T-helper 2 cell treated with Interferon-gamma antibody and Interleukin-4, amounts not matched to agents 5 μg/mL and 100 μg/mL, for 36 hours (primary cell): ENCODE results near the gene AMBP.

Experiments
- DNase-seq: peaks from one replicate; pipeline ENCODE4 v3.0.0; 2021; ENCODE audit warnings: low spot score
- H3K27ac Mint-ChIP-seq: one replicate; pipeline ENCODE4 v1.8.0; 2021; ENCODE audit warnings: mild to moderate bottlenecking, mixed read lengths
- H3K27me3 Mint-ChIP-seq: one replicate; pipeline ENCODE4 v1.8.0; 2021; ENCODE audit warnings: low read depth, mixed read lengths
- H3K36me3 Mint-ChIP-seq: one replicate; pipeline ENCODE4 v1.8.0; 2021; ENCODE audit warnings: low read depth, mixed read lengths
- H3K4me1 Mint-ChIP-seq: one replicate; pipeline ENCODE4 v1.8.0; 2021; ENCODE audit warnings: low read depth, mixed read lengths
- H3K4me3 Mint-ChIP-seq: one replicate; pipeline ENCODE4 v1.8.0; 2022; ENCODE audit warnings: mild to moderate bottlenecking, moderate library complexity, mixed read lengths
- H3K9me3 Mint-ChIP-seq: one replicate; pipeline ENCODE4 v1.8.0; 2021; ENCODE audit warnings: mixed read lengths

The AMBP gene

GRCh38 chr9:114078781-114079156 lies 669 bp upstream of the AMBP start:
- DNase-seq = no peak
- no peaks in the 10 kb centered on the region for H3K4me1 Mint-ChIP-seq
- H3K9me3 Mint-ChIP-seq = no peaks in the 10 kb centered on the region
- no peak overlapping the region for H3K4me3 Mint-ChIP-seq
- H3K27ac Mint-ChIP-seq = no peak overlapping the region
- peaks cover 3% of the 10 kb centered on the region for H3K27me3 Mint-ChIP-seq
- H3K36me3 Mint-ChIP-seq = no peaks in the 10 kb centered on the region

- Mint-ChIP-seq H3K27ac (no peak overlapping the region), H3K36me3 (no peaks in the 10 kb centered on the region), H3K27me3 (no peaks in the 10 kb centered on the region), H3K4me1 (no peaks in the 10 kb centered on the region), H3K4me3 (no peak overlapping the region), H3K9me3 (no peaks in the 10 kb centered on the region)
- no peak for DNase-seq
Observed at GRCh38 chr9:114077162-114077837, 800 bp downstream of the AMBP start.

GRCh38 chr9:114076237-114077161 lies 1.6 kb downstream of the AMBP start:
- no peak overlapping the region for H3K27ac Mint-ChIP-seq
- H3K4me1 Mint-ChIP-seq = no peaks in the 10 kb centered on the region
- H3K36me3 Mint-ChIP-seq = no peaks in the 10 kb centered on the region
- no peak overlapping the region for H3K4me3 Mint-ChIP-seq
- no peaks in the 10 kb centered on the region for H3K9me3 Mint-ChIP-seq
- no peak for DNase-seq
- no peaks in the 10 kb centered on the region for H3K27me3 Mint-ChIP-seq

- Mint-ChIP-seq H3K4me3 (no peak overlapping the region), H3K36me3 (no peaks in the 10 kb centered on the region), H3K9me3 (no peaks in the 10 kb centered on the region), H3K27ac (no peak overlapping the region), H3K4me1 (no peaks in the 10 kb centered on the region), H3K27me3 (no peaks in the 10 kb centered on the region)
- DNase-seq = no peak
Observed at GRCh38 chr9:114075602-114076001, 2.5 kb downstream of the AMBP start.

- no peaks in the 10 kb centered on the region for H3K4me1 Mint-ChIP-seq
- H3K36me3 Mint-ChIP-seq = no peaks in the 10 kb centered on the region
- no peak overlapping the region for H3K27ac Mint-ChIP-seq
- no peaks in the 10 kb centered on the region for H3K27me3 Mint-ChIP-seq
- H3K4me3 Mint-ChIP-seq = no peak overlapping the region
- no peaks in the 10 kb centered on the region for H3K9me3 Mint-ChIP-seq
- DNase-seq = no peak
Observed at GRCh38 chr9:114072184-114073140, 5.6 kb downstream of the AMBP start.

- Mint-ChIP-seq H3K4me3 (no peak overlapping the region), H3K27ac (no peak overlapping the region), H3K4me1 (no peaks in the 10 kb centered on the region), H3K9me3 (no peaks in the 10 kb centered on the region), H3K36me3 (no peaks in the 10 kb centered on the region), H3K27me3 (no peaks in the 10 kb centered on the region)
- DNase-seq = no peak
Observed at GRCh38 chr9:114071197-114071795, 6.8 kb downstream of the AMBP start.

GRCh38 chr9:114070188-114071103 lies 7.7 kb downstream of the AMBP start:
- DNase-seq = no peak
- Mint-ChIP-seq H3K27me3 (no peaks in the 10 kb centered on the region), H3K4me3 (no peak overlapping the region), H3K36me3 (no peaks in the 10 kb centered on the region), H3K27ac (no peak overlapping the region), H3K9me3 (no peaks in the 10 kb centered on the region), H3K4me1 (no peaks in the 10 kb centered on the region)

- H3K36me3 Mint-ChIP-seq = no peaks in the 10 kb centered on the region
Observed at GRCh38 chr9:114069476-114070187, 8.5 kb downstream of the AMBP start.

GRCh38 chr9:114065304-114065703 lies 12.8 kb downstream of the AMBP start:
- no peak for DNase-seq
- Mint-ChIP-seq H3K36me3 (no peaks in the 10 kb centered on the region), H3K27me3 (peaks cover 3% of the 10 kb centered on the region), H3K4me3 (no peak overlapping the region), H3K27ac (no peak overlapping the region), H3K9me3 (no peaks in the 10 kb centered on the region), H3K4me1 (no peaks in the 10 kb centered on the region)

More at GRCh38 chr9:114069476-114070187, 8.5 kb downstream of the AMBP start:
- DNase-seq = no peak
- Mint-ChIP-seq H3K27ac (no peak overlapping the region), H3K27me3 (no peaks in the 10 kb centered on the region), H3K4me1 (no peaks in the 10 kb centered on the region), H3K9me3 (no peaks in the 10 kb centered on the region), H3K4me3 (no peak overlapping the region)

GRCh38 chr9:114061830-114062474 lies 16.1 kb downstream of the AMBP start:
- Mint-ChIP-seq H3K36me3 (no peaks in the 10 kb centered on the region), H3K4me1 (no peaks in the 10 kb centered on the region), H3K27ac (no peak overlapping the region), H3K27me3 (peaks cover 3% of the 10 kb centered on the region), H3K9me3 (no peaks in the 10 kb centered on the region), H3K4me3 (no peak overlapping the region)
- no peak for DNase-seq

- H3K4me1 Mint-ChIP-seq = no peaks in the 10 kb centered on the region
- H3K27ac Mint-ChIP-seq = no peak overlapping the region
- peaks cover 3% of the 10 kb centered on the region for H3K27me3 Mint-ChIP-seq
- H3K9me3 Mint-ChIP-seq = no peaks in the 10 kb centered on the region
- DNase-seq = no peak
- no peak overlapping the region for H3K4me3 Mint-ChIP-seq
- H3K36me3 Mint-ChIP-seq = no peaks in the 10 kb centered on the region
Observed at GRCh38 chr9:114061292-114061691, 16.8 kb downstream of the AMBP start.

- no peak overlapping the region for H3K4me3 Mint-ChIP-seq
- no peak overlapping the region for H3K27ac Mint-ChIP-seq
- H3K4me1 Mint-ChIP-seq = no peaks in the 10 kb centered on the region
- H3K9me3 Mint-ChIP-seq = no peaks in the 10 kb centered on the region
- no peak for DNase-seq
- H3K36me3 Mint-ChIP-seq = no peaks in the 10 kb centered on the region
- H3K27me3 Mint-ChIP-seq = peaks cover 3% of the 10 kb centered on the region
Observed at GRCh38 chr9:114060711-114061110, 17.4 kb downstream of the AMBP start.
